Small intestine (tissue), 16 donors: ENCODE data around the gene HPSE. TPM values are rescaled to one million over a fixed set of nuclear protein-coding genes. Genes with fewer than 3 reads are reported as not detected.

Experiments used
- DNase-seq, 2 donors: peaks; one replicate each; pipeline versions ENCODE4 v3.0.0 to v3.0.0-alpha.2; 2013
- FAIRE-seq: peaks from 2 replicates; lab custom pipeline; 2012; peaks lifted over from hg19 to GRCh38; lab: Jason Lieb, UNC
- H3K27ac ChIP-seq, 3 donors: one replicate each; pipeline ENCODE4 v1.5.1; 2013; ENCODE audit warnings: low read length in 2 of 3, mild to moderate bottlenecking in 2 of 3, control low read depth in 1 of 3, inconsistent platforms in 1 of 3, low read depth in 1 of 3, moderate library complexity in 1 of 3
- H3K27me3 ChIP-seq, 3 donors: one replicate each; pipeline ENCODE4 v1.6.1; 2013; ENCODE audit warnings: low read length in 3 of 3, inconsistent platforms in 1 of 3; ENCODE audit not compliant: control insufficient read depth in 3 of 3, insufficient read depth in 3 of 3
- H3K36me3 ChIP-seq, 3 donors: one replicate each; pipeline ENCODE4 v1.6.1; 2013; ENCODE audit warnings: low read length in 3 of 3, inconsistent platforms in 1 of 3, low read depth in 1 of 3, mild to moderate bottlenecking in 1 of 3, moderate library complexity in 1 of 3; ENCODE audit not compliant: control insufficient read depth in 3 of 3, insufficient read depth in 2 of 3
- H3K4me1 ChIP-seq, 3 donors: one replicate each; pipeline ENCODE4 v1.6.1; 2013; ENCODE audit warnings: low read length in 2 of 3, inconsistent platforms in 1 of 3, low read depth in 1 of 3, mild to moderate bottlenecking in 1 of 3, moderate library complexity in 1 of 3; ENCODE audit not compliant: control insufficient read depth in 3 of 3, insufficient read depth in 2 of 3
- H3K4me3 ChIP-seq, 3 donors: one replicate each; pipeline ENCODE4 v1.5.1; 2013; ENCODE audit warnings: low read length in 3 of 3, control low read depth in 1 of 3, inconsistent platforms in 1 of 3, low read depth in 1 of 3, mild to moderate bottlenecking in 1 of 3, moderate library complexity in 1 of 3
- H3K9me3 ChIP-seq, 2 donors: one replicate each; pipeline ENCODE4 v1.6.1; 2013; ENCODE audit warnings: low read depth in 1 of 2, low read length in 1 of 2; ENCODE audit not compliant: control insufficient read depth in 2 of 2, insufficient read depth in 1 of 2
- WGBS, 3 donors: extraction: QIAGEN DNeasy Blood & Tissue Kit; methylation state at CpG; one replicate each; pipeline ENCODE4 v1.1.7; 2013; 5-methylcytosine and 5-hydroxymethylcytosine counted together
- long read RNA-seq, 10 donors: transcript quantifications; one replicate each; lab custom pipeline, GENCODE V29; 2026
- polyA plus RNA-seq, 4 donors: library from polyadenylated mRNA; stranded (reverse) in 3 of 4; unstranded in 1 of 4; fragments of 200-250 nt in 3 of 4; fragments of 120-200 nt in 1 of 4; gene quantifications; one replicate each; pipeline versions ENCODE4 v1.2.1 to v1.2.3, GENCODE V29; 2013
- donor health status: healthy with polysubstance abuse.
- donor health status: control.
- donor health status: control.
- donor health status: Bipolar disorder and iron deficiency.
- donor health status: healthy.

HPSE gene
- 1 to 10 TPM in 3 of 4 donors, under 1 TPM in 1; 0.45 to 2.5 (median 1.7) TPM for polyA plus RNA-seq
- long read RNA-seq, donor 1, result 0 reads
- long read RNA-seq, donor 2, result 0 reads
- long read RNA-seq, donor 3, result 0 reads
- long read RNA-seq, donor 4, result 0 reads
- long read RNA-seq, donor 5, result 0 reads
- long read RNA-seq, donor 6, result 0 reads
- long read RNA-seq, donor 7, result 0 reads
- long read RNA-seq, donor 8, result 0 reads
- long read RNA-seq, donor 9, result 0 reads
- long read RNA-seq, donor 10, result 0 reads

DNA sequence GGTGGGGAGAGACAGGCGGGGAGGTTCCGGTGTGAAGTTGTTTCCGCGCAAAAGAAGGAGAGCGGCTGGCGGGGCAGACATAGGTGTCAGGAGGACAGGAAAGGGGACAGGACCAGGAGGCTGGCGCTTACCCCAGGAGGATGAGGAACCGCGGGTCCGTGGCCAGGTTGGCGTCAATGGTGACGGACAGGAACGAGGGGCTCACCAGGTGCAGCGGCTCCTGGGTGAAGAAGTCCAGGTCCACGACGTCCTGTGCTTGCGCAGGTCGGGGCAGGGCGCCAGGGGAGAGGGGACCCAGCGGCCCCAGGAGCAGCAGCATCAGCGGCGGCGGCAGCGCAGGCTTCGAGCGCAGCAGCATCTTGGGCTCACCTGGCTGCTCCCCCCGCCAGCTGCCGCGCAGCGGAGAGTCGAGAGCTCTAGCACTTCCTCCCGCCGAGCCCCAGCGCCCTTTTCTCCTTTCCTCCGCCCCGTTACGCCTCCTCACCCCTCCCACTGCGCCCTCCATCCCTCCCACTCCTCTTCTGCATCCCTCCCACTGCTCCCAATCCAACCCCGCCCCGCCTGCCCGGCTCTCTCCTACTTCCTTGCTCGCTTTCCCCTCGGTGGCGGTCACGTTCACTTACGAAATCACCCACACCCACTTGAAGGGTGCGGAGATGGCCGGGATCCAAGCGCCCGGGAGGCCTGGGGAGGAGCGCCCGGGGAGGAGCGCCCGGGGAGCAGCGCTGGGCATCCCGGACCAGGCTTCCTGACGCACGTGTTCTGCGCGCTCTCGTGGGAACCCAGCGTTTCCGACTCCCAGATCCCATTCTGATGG, at the start of gene HPSE:
Gene HPSE (minus strand): TSS at position 424 of the 817 bp plus-strand sequence. CDS start 66 bp downstream, at position 358.
- peaks cover 1 to 8% (median 3%) of the 10 kb centered on the region in 3 donors for H3K4me1 ChIP-seq
- DNase-seq (peak; percentile 85 to 97), FAIRE-seq (no peak)
- WGBS, 3 donors, result 1% methylated on average over 50 to 63 of the region's 63 CpGs
- H3K27ac ChIP-seq, result peak within 1 kb of the TSS in 1 of 3 donors; percentile 34
- no peaks in the 10 kb centered on the region for H3K36me3 ChIP-seq
- H3K4me3 ChIP-seq, result peak within 1 kb of the TSS; percentile 24 to 76 (median 49)
- H3K9me3 ChIP-seq, result peaks cover 0 to 13% of the 10 kb centered on the region in 2 donors
- peaks cover 0 to 16% (median 0%) of the 10 kb centered on the region in 3 donors for H3K27me3 ChIP-seq

DNA sequence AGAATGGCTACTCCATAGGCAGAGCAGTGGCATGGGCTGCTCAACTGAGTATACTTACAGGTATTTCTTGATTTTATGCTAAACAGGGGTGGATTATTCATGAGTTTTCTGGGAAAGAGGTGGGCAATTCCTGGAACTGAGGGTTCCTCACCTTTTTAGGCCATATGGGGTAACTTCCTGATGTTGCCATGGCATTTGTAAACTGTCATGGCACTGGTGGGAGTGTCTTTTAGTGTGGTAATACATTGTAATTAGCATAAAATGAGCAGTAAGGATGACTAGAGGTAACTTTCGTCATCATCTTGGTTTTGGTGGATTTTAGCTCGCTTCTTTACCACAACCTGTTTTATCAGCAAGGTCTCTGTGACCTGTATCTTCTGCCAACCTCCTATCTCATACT, 48.2 kb upstream of the HPSE start:
- Histone ChIP-seq H3K27me3 (peaks cover 0 to 1% (median 0%) of the 10 kb centered on the region in 3 donors), H3K4me3 (no peak overlapping the region), H3K27ac (no peak overlapping the region), H3K4me1 (no peaks in the 10 kb centered on the region), H3K36me3 (no peaks in the 10 kb centered on the region), H3K9me3 (peaks cover 0 to 13% of the 10 kb centered on the region in 2 donors)
- FAIRE-seq (no peak), DNase-seq (no peak)
- 71 to 83% (median 75%) methylated on average over 2 of the region's 2 CpGs for WGBS, 3 donors

DNA sequence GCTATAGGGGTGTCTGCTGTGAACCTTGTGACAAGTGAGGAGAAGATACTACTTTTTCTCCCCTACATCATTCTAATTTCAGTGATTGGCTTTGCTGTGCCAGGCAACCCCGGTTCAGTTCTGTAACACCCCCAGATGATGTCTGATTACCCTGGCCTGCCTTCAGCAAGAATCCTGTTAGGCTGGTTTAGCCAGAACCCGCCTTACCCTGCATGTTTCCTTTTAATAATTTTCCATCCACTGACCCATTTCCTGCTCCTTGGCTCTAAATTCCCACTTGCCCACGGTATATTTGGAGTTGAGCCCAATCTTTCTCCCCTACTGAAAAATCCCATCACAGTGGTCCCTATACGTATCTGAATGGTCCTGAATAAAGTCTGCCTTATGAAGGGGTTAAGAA, 46.5 kb upstream of the HPSE start:
- H3K4me3 ChIP-seq, result no peak overlapping the region
- DNase-seq (no peak), FAIRE-seq (no peak)
- 41 to 73% (median 53%) methylated on average over 4 of the region's 4 CpGs for WGBS, 3 donors
- H3K4me1 ChIP-seq, result peaks cover 0 to 4% (median 0%) of the 10 kb centered on the region in 3 donors
- H3K27me3 ChIP-seq, result peaks cover 0 to 1% (median 0%) of the 10 kb centered on the region in 3 donors
- no peaks in the 10 kb centered on the region for H3K36me3 ChIP-seq
- no peak overlapping the region for H3K27ac ChIP-seq
- peaks cover 0 to 18% of the 10 kb centered on the region in 2 donors for H3K9me3 ChIP-seq

DNA sequence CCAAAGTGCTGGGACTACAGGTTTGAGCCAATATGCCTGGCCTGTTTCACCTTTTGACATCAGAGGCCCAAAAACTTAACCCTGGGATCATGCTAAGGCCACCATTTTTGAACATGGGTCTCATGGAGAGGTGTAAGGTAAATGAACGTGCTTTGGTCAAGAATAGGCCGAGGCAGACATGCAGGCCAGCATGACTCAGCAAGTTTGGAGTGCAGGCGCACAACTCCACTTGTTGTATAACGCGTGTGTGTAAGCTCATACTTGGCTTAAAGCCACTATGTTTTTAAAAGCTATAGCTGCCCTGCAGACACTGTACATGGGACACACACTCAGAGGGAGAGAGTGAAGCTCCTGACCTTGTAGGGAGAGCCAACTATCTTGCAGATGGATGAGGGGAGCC, 43.8 kb upstream of the HPSE start:
- Histone ChIP-seq H3K4me1 (peaks cover 0 to 4% (median 0%) of the 10 kb centered on the region in 3 donors), H3K27ac (no peak overlapping the region), H3K4me3 (no peak overlapping the region), H3K9me3 (peaks cover 0 to 18% of the 10 kb centered on the region in 2 donors), H3K36me3 (no peaks in the 10 kb centered on the region), H3K27me3 (peaks cover 0 to 4% (median 0%) of the 10 kb centered on the region in 3 donors)
- 83 to 87% (median 84%) methylated on average over 5 of the region's 5 CpGs for WGBS, 3 donors
- DNase-seq, result no peak
- FAIRE-seq, result no peak

DNA sequence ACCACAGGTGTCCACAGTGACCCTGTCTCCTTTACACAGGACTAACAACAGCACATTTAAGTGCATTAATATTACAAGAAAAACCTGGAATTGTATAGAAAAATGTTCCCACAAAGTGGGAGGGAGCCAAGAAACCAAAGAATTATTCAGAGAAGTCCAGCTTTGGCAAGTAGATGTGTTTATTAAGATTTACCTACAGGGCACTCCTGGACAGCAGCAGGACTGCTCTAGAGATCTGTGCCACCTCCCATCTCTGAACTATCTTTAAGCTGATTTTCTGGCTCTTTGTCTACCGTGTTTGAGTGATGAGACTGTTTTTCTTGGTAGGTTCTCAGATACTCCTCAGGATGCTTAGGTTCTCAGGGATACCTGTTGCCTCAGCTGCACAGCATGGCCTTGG, 38.3 kb upstream of the HPSE start:
- DNase-seq (no peak), FAIRE-seq (no peak)
- WGBS, 3 donors, result 78 to 90% (median 88%) methylated on average over 1 of the region's 1 CpG
- H3K4me1 ChIP-seq, result peaks cover 0 to 13% (median 0%) of the 10 kb centered on the region in 3 donors
- H3K4me3 ChIP-seq, result no peak overlapping the region
- peaks cover 0 to 6% of the 10 kb centered on the region in 2 donors for H3K9me3 ChIP-seq
- H3K27ac ChIP-seq, result no peak overlapping the region
- peaks cover 0 to 3% (median 0%) of the 10 kb centered on the region in 3 donors for H3K27me3 ChIP-seq
- no peaks in the 10 kb centered on the region for H3K36me3 ChIP-seq

DNA sequence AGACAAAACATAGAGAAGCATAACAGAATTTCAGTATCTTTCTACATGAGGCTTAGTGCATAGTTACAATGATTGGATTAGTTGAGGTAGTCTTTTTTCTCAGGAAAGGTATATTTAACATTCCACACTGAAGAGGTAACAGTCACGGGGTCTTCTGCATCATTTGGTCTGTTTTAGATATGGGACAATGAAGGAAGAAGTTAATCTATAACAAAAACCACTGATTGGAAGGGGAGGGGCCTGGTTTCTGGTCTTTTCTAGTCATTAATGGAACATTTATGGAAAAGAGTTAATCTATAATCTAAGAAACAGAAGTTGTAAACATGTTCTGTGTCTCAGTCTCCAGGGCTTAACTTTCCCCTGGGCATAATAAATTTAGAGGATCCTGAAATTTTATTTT, 37.3 kb upstream of the HPSE start:
- peaks cover 0 to 3% (median 0%) of the 10 kb centered on the region in 3 donors for H3K27me3 ChIP-seq
- FAIRE-seq (no peak), DNase-seq (peak in 1 of 2 donors; percentile 64)
- WGBS, 3 donors, result 20 to 61% (median 54%) methylated on average over 1 of the region's 1 CpG
- peaks cover 0 to 2% of the 10 kb centered on the region in 2 donors for H3K9me3 ChIP-seq
- H3K4me1 ChIP-seq, result peaks cover 0 to 12% (median 0%) of the 10 kb centered on the region in 3 donors
- no peak overlapping the region for H3K4me3 ChIP-seq
- no peaks in the 10 kb centered on the region for H3K36me3 ChIP-seq
- peak overlapping the region in 1 of 3 donors; percentile 5 for H3K27ac ChIP-seq

DNA sequence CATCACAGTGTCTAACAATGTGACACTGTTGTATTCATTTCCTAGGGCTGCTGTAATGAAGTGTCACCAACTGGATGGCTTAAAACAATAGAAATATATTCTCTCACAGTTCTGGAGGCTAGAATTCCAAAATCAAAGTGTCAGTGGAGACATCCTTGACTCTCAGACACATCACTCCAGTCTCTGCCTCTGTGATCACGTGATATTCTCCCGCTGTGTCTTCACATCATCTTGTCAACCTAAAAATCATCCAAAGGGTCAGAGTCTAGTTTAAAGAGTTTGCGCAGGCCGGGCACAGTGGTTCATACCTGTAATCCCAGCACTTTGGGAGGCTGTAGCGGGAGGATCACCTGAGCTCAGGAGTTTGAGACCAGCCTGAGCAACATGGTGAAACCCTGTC, 36.6 kb upstream of the HPSE start:
- H3K27ac ChIP-seq, result no peak overlapping the region

DNA sequence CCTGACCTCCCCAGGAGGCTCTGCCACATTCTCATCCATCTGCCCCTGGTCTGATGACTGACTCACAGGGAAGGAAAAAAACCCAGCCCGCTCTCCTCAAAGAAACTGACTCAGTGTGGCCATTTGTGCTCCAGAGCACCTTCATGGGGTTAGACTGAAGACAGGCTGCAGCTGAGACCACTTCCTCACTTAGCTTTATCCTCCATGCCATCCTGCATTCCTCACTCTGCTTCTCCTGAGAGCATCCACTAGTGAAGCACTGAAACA, 35.9 kb upstream of the HPSE start:
- FAIRE-seq (no peak), DNase-seq (no peak)
- no peak overlapping the region for H3K4me3 ChIP-seq
- no peak overlapping the region for H3K27ac ChIP-seq
- peaks cover 0 to 10% (median 0%) of the 10 kb centered on the region in 3 donors for H3K4me1 ChIP-seq
- 49 to 92% (median 89%) methylated on average over 1 of the region's 1 CpG for WGBS, 3 donors
- H3K27me3 ChIP-seq, result peaks cover 0 to 3% (median 0%) of the 10 kb centered on the region in 3 donors
- H3K36me3 ChIP-seq, result no peaks in the 10 kb centered on the region
- no peaks in the 10 kb centered on the region for H3K9me3 ChIP-seq

More for the DNA sequence above, 36.6 kb upstream of the HPSE start:
- H3K4me1 ChIP-seq, result peaks cover 0 to 10% (median 0%) of the 10 kb centered on the region in 3 donors
- no peak for DNase-seq
- H3K9me3 ChIP-seq, result no peaks in the 10 kb centered on the region
- no peak for FAIRE-seq
- 93 to 97% (median 93%) methylated on average over 5 of the region's 5 CpGs for WGBS, 3 donors
- peaks cover 0 to 3% (median 0%) of the 10 kb centered on the region in 3 donors for H3K27me3 ChIP-seq
- no peaks in the 10 kb centered on the region for H3K36me3 ChIP-seq
- H3K4me3 ChIP-seq, result no peak overlapping the region
